ENCODE measurements around the gene WNT7A. TPM values are rescaled to one million over a fixed set of nuclear protein-coding genes. Genes with fewer than 3 reads are reported as not detected.

The WNT7A gene
- total RNA-seq, 1 donor from 2014 or later = not detected

- Mint-ChIP-seq H3K27ac (no peak overlapping the region), H3K36me3 (peaks cover 25% of the 10 kb centered on the region), H3K27me3 (ENCODE audit: insufficient read depth, low read depth) (peaks cover 27% of the 10 kb centered on the region), H3K9me3 (peaks cover 15% of the 10 kb centered on the region), H3K4me1 (peaks cover 14% of the 10 kb centered on the region), H3K4me3 (no peak overlapping the region)
- Histone ChIP-seq H3K9ac (no peak overlapping the region), H3K9me3 (ENCODE audit: low read depth) (peaks cover 12% of the 10 kb centered on the region), H4K20me1 (ENCODE audit: low read depth) (no peaks in the 10 kb centered on the region), H3K27ac (no peak overlapping the region), H3K79me2 (ENCODE audit: low read depth) (no peaks in the 10 kb centered on the region), H3K4me2 (peak overlapping the region; percentile 22), H3K4me3 (no peak overlapping the region), H2AFZ (replicated peaks) (no peak overlapping the region), H3K27me3 (no peaks in the 10 kb centered on the region), H3F3A (ENCODE audit: low read depth) (no peaks in the 10 kb centered on the region), H3K36me3 (no peaks in the 10 kb centered on the region), H3K4me1 (peaks cover 8% of the 10 kb centered on the region)
- DNase-seq (ENCODE audit: low spot score) = peak; percentile 54
- TF ChIP-seq CTCF (IDR thresholded peaks at IDR 0.05) = no peak
- TF ChIP-seq EZH2 (IDR thresholded peaks at IDR 0.05) = no peak
- no peak for TF ChIP-seq EZH2phosphoT487 (IDR thresholded peaks at IDR 0.05)
These were observed 67.8 kb downstream of the WNT7A start for GRCh38 chr3:13812034-13812471.

GRCh38 chr3:13811614-13812013 lies 68.3 kb downstream of the WNT7A start:
- DNase-seq (ENCODE audit: low spot score) = no peak
- H3K4me3 Mint-ChIP-seq = no peak overlapping the region
- no peak overlapping the region for H3K27ac Mint-ChIP-seq
- Histone ChIP-seq H2AFZ (replicated peaks) (no peak overlapping the region), H3F3A (ENCODE audit: low read depth) (no peaks in the 10 kb centered on the region), H3K4me2 (peak overlapping the region; percentile 22), H3K9me3 (ENCODE audit: low read depth) (peaks cover 12% of the 10 kb centered on the region), H3K27ac (no peak overlapping the region), H3K79me2 (ENCODE audit: low read depth) (no peaks in the 10 kb centered on the region), H3K36me3 (no peaks in the 10 kb centered on the region), H4K20me1 (ENCODE audit: low read depth) (no peaks in the 10 kb centered on the region), H3K4me1 (peaks cover 8% of the 10 kb centered on the region), H3K9ac (no peak overlapping the region), H3K4me3 (no peak overlapping the region), H3K27me3 (no peaks in the 10 kb centered on the region)
- H3K4me1 Mint-ChIP-seq = peaks cover 16% of the 10 kb centered on the region
- H3K36me3 Mint-ChIP-seq = peaks cover 23% of the 10 kb centered on the region
- peaks cover 14% of the 10 kb centered on the region for H3K9me3 Mint-ChIP-seq
- peaks cover 26% of the 10 kb centered on the region for H3K27me3 Mint-ChIP-seq (ENCODE audit: insufficient read depth, low read depth)
- TF ChIP-seq EZH2 (IDR thresholded peaks at IDR 0.05) = no peak

GRCh38 chr3:13808550-13808949 lies 71.3 kb downstream of the WNT7A start:
- Mint-ChIP-seq H3K27ac (peak overlapping the region; percentile 62), H3K4me3 (no peak overlapping the region), H3K36me3 (peaks cover 7% of the 10 kb centered on the region), H3K27me3 (ENCODE audit: insufficient read depth, low read depth) (peaks cover 17% of the 10 kb centered on the region), H3K4me1 (peaks cover 16% of the 10 kb centered on the region), H3K9me3 (peaks cover 17% of the 10 kb centered on the region)
- Histone ChIP-seq H2AFZ (replicated peaks) (no peak overlapping the region), H3K27me3 (no peaks in the 10 kb centered on the region), H3K4me1 (peaks cover 8% of the 10 kb centered on the region), H3K27ac (no peak overlapping the region), H3K79me2 (ENCODE audit: low read depth) (no peaks in the 10 kb centered on the region), H3K36me3 (no peaks in the 10 kb centered on the region), H3K9ac (no peak overlapping the region), H3K9me3 (ENCODE audit: low read depth) (no peaks in the 10 kb centered on the region), H3F3A (ENCODE audit: low read depth) (no peaks in the 10 kb centered on the region), H3K4me3 (no peak overlapping the region), H3K4me2 (no peak overlapping the region), H4K20me1 (ENCODE audit: low read depth) (no peaks in the 10 kb centered on the region)
- no peak for DNase-seq (ENCODE audit: low spot score)
- TF ChIP-seq EZH2phosphoT487 (IDR thresholded peaks at IDR 0.05) = no peak
- TF ChIP-seq CTCF (IDR thresholded peaks at IDR 0.05) = no peak
- no peak for TF ChIP-seq EZH2 (IDR thresholded peaks at IDR 0.05)

GRCh38 chr3:13801361-13802204 lies 78.3 kb downstream of the WNT7A start:
- peak overlapping the region; percentile 29 for H3K27ac Mint-ChIP-seq
- H3K36me3 Mint-ChIP-seq = no peaks in the 10 kb centered on the region
- no peak overlapping the region for H3K4me3 Mint-ChIP-seq
- H3K4me2 ChIP-seq = no peak overlapping the region
- no peak overlapping the region for H3K27ac ChIP-seq
- no peaks in the 10 kb centered on the region for H3K27me3 ChIP-seq
- H3K79me2 ChIP-seq (ENCODE audit: low read depth) = no peaks in the 10 kb centered on the region
- H3F3A ChIP-seq (ENCODE audit: low read depth) = no peaks in the 10 kb centered on the region
- no peaks in the 10 kb centered on the region for H3K36me3 ChIP-seq
- DNase-seq (ENCODE audit: low spot score) = no peak
- H3K9me3 Mint-ChIP-seq = peaks cover 11% of the 10 kb centered on the region
- H3K9ac ChIP-seq = no peak overlapping the region
- TF ChIP-seq CTCF (IDR thresholded peaks at IDR 0.05) = no peak
- TF ChIP-seq EZH2phosphoT487 (IDR thresholded peaks at IDR 0.05) = no peak
- TF ChIP-seq EZH2 (IDR thresholded peaks at IDR 0.05) = no peak
- no peak overlapping the region for H2AFZ ChIP-seq (replicated peaks)
- H3K9me3 ChIP-seq (ENCODE audit: low read depth) = no peaks in the 10 kb centered on the region
- peaks cover 11% of the 10 kb centered on the region for H3K4me1 Mint-ChIP-seq
- H3K4me1 ChIP-seq = no peaks in the 10 kb centered on the region
- no peak overlapping the region for H3K4me3 ChIP-seq
- peaks cover 5% of the 10 kb centered on the region for H3K27me3 Mint-ChIP-seq (ENCODE audit: insufficient read depth, low read depth)
- no peaks in the 10 kb centered on the region for H4K20me1 ChIP-seq (ENCODE audit: low read depth)

All from neural progenitor cell (in vitro differentiated cells).